Stimulated activated CD8-positive, alpha-beta memory T cell treated with anti-CD3 and anti-CD28 coated beads, Interleukin-7, amount 100 ng/mL, for 24 hours (primary cell): ENCODE results near the gene TADA3.
"Not testable (repeated sequence)": the region's sequence is repeated elsewhere in the genome, so short reads cannot be mapped to it uniquely, and the experiment has no call there.

Source experiments
- DNase-seq: peaks from one replicate; pipeline ENCODE4 v3.0.0-alpha.2; 2020; ENCODE audit warnings: low read depth

The TADA3 gene

DNA sequence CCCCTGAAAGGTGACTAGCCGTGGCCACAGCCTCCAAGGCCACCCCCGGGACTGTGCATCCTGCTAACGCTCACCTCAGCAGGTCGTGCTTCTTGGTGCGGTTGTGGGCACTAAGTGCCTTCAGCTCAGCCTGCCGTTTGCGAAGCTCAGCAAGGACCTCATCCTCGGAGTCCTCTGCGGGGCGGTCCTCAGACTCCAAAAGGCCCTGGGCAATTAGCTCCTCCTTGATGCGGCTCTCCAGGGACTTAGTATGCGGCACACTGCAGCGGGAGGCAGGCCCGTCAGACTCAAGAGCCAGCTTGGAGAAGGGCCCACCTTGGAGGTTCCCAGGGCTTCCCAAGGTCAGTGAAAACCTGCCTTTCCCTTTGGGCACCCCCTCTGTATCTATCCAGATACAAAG is 8.3 kb downstream of the TADA3 start:
- DNase-seq, result no peak

DNA sequence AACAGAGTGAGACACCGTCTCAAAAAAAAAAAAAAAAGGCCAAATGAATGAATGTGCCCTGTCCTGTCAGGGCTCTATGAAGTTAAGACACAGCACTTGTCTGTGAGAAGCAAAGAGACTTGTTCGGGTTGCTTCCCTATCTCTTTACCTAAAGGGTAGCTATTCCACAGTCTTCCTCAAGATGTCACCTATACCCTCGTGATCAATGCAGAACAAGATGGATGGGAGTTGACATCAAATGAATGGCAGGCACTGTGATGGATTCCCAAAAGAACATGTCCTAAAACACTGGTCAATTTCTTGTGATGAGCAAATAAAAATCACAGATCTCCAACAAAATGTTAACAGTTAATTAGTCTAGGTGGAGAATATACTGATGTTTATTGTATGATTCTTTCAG is 9.5 kb downstream of the TADA3 start:
- DNase-seq, result no peak

DNA sequence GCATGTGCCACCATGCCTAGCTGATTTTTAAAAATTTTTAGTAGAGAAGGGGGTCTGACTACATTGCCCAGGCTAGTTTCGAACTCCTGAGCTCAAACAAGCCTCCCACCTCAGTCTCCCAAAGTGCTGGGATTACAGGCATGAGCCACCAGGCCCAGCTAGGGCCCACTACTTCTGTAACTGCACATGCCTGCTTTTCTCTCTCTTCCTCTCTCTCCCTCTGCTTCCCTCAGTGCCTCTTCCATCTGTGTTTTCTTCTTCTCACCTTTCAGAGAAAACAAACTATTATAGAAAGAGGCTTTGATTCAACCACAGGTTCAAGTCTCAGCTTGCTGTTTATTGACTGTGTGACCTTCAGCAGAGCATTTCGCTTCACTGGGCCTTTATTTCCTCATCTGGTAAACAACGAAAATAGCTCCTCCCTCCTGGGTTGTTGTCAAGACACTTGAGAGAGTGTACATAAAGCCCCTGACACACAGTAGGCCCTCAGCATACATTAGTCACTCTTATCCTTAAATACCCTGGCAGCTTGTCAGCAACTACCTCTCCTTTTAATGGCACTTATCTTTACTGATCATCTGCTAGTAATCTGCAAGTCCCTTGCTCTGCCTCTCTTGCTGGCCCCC is 10.2 kb downstream of the TADA3 start:
- DNase-seq, result no peak

DNA sequence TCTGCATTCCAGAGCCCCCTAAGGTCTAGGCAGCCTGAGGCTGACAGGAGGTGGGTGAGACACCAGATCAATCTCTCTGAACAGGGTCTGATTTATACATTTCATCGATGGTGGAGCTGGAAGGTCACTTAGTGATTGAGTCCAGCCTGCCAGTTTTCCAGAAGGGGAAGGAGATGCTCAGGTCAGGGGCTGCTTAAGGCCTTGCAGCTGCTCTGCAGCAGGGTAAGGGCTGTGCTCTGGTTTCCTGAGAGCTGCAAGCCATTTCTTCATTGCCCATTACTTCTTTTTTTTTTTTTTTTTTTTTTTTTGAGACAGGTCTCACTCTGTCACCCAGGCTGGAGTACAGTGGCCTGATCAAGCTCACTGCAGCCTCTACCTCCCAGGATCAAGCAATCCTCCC is 10.7 kb downstream of the TADA3 start:
- no peak for DNase-seq

DNA sequence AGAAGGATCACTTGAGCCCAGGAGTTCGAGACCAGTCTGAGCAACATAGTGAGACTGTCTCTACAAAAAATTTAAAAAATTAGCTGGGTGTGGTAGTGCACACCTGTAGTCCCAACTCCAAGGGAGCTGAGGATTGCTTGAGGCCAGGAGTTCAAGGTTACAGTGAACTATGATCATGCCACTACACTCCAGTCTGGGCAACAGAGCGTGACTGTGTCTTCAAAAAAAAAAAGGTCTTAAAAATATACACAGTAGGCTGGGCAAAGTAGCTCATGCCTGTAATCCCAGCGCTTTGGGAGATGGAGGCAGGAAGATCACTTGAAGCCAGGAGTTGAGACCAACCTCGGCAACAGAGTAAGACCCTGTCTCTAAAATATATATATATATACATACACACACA is 11.4 kb downstream of the TADA3 start:
- no peak for DNase-seq

DNA sequence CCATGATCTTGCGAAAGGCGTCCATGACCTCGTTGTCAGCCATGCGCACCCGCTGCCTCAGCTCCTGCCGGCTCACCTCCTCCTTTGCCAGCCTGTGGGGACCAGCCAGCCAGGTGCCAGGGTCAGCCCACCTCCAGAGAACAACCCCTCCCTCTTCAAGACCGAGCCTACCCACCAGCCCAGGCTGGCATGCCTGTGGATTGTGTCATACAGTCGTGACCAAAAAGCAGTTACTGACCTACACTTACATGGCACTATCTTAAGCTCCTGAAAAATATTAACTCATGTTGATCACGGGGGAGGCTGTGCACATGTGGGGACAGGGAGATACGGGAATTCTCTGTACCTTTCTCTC is 11.8 kb downstream of the TADA3 start:
- DNase-seq, result no peak

DNA sequence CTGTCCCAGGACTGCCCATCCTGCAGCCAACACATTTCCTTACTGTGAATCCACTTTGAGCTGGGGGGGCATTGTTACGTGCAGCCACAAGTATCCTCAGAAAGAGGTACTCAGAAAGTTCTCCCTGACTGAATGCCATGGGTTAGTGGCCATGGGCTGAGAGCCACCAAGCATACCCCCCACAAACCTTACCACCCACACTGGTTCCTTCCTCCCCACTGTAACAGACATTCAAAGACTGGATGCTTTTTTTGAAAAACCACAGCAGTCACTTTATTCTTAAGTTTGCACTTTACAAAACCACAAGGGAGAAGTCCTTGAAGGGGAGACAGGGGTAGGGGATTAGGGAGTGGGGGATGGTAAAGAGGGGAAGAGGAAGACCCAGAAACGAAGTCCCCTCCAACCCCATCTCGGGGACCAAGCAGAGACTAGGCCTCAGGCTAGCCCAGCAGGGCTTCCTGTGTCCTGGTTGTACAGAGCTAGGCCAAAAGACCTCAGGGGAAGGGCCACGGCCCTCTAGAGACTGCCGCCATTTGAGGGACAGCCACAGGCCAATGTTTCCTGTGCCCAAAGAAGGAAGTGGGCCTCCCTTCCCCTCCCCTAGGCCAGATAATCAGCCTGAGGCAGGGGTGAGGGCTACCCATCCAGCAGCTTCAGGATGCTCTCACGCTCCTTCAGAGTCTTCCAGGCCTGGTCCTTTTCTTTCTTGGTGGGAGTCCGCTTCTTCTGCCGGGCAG is 12.4 kb downstream of the TADA3 start:
- no peak for DNase-seq

DNA sequence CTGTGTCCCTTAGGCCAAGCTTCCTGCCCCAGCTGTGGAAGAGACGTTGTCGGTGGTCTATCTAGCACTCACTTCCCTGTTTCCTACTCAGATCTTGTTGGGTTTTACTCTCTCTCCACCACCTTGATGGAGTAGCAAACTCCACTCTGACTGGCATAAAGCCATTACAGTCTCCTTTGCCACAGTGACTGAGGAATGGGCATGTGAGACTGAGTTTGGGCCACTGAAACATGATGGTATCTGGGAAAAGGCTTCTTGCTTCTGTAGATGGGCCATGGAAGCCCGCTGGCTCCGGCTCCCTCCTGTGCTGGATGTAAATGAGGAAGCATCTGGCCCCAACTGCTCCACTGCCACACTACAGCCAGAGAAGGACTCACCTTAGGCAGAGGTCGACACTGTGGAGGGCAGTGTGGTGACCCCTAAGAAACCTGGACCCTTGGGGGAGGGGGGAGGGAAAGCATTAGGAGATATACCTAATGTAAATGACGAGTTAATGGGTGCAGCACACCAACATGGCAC is 13.1 kb downstream of the TADA3 start:
- no peak for DNase-seq

DNA sequence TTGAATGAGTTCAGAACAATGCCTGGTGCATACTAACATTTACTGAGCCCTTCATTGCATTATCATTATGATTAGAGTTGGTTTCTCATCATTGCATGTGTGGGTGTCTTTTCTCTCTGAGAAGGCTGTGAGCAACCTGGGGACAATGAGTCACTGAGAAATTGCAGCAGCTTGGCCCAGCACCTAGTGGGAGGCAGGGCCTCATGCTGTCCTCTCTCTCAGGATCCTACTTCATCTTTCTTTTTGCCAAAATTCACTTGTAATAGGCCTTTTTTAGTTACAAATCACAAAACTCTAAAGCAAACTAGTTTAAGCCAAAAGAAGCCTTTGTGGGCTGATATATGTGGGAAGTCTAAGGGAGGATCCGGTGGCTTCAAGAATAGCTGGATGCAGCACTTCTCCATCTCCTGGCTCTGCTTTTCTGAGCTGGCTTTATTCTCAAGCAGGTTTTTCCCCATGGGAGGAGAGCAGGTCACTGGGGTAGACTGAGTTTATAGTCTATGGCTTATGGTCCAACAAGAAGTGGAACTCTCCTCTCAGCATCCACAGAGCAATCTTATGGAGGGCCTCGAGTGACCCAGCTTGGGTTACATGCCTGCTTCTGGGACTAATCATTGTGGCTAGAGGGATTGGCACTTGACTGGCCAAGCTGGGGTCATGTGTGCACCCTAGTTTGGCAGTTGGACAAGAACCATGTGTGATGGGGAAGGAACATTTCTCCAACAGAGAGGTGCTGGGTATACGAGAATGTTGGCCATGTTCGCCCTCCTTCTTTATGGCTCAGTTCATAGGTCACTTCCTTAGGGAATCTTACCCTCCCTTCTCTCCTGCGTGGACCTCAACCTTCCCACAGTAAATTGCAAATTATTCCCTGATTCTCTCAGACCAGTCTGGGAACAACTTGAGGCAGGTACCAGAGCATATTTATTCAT is 13.9 kb downstream of the TADA3 start:
- no peak for DNase-seq

DNA sequence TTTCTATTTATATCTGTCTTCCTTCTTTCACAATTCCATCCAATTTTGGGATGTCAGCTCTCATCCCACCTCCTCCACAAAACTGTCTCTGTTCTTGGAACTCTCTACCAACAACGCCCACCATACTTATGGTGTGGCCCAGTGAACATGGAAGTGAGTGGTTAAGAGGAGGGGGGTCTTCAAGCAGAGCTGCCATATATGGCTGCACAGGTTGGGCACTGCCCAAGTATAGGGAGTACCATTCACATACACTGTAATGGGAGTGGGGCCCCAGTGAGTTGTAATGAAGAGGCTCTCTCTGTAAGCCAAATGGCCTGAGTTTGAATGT is 14.6 kb downstream of the TADA3 start:
- DNase-seq, result no peak

DNA sequence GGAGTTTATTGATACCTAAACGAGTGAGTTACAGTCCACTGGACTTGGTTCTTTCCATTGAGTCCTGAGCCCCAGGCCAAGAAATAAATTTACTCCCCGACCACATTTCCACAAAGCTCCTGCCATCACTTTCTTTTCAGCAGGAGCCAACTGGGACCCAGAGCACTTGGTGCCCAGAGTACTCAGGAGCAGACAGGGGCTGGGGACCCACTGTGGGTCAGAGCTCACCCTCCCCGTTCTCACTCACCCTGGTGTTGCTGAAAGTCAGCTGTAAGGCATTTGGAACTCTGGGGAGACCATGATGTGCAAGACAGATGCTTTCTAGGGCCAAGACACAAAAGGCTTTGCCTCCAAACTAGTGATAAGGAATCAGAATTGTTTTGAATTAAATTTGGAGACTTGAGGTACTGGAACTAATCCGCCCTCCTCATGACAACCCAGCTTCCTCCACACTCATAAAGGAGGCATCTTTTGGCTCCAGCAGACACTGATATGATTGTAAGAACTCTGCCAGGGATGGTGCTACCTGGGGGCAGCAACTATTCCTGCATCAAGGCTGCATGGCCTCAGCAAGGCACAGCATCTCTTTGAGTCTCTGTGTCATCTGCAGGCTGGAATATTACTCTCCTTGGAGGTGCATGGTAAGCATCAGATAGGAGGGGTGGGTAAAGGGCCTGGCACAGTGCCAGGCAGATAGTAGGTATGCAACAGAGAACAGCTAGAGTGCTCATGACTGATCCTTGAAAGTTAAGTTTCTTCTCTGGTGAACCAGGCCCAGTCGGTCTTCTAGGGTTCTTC is 15.2 kb downstream of the TADA3 start:
- no peak for DNase-seq

DNA sequence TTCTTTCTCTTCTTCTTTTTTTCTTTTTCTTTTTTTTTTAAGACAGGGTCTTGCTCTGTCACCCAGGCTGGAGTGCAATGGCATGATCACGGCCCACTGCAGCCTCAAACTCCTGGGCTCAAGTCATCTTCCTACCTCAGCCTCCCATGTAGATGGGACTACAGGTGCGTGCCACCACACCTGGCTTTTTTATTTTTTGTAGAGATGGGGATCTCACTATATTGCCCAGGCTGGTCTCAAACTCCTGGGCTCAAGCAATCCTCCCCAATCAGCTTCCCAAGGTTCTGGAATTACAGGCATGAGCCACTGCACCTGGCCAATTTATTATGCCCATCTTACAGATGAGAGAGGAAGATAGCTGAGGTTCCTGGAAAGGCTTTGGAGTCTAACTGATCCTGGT is 21.3 kb downstream of the TADA3 start:
- DNase-seq, result not testable (repeated sequence)

DNA sequence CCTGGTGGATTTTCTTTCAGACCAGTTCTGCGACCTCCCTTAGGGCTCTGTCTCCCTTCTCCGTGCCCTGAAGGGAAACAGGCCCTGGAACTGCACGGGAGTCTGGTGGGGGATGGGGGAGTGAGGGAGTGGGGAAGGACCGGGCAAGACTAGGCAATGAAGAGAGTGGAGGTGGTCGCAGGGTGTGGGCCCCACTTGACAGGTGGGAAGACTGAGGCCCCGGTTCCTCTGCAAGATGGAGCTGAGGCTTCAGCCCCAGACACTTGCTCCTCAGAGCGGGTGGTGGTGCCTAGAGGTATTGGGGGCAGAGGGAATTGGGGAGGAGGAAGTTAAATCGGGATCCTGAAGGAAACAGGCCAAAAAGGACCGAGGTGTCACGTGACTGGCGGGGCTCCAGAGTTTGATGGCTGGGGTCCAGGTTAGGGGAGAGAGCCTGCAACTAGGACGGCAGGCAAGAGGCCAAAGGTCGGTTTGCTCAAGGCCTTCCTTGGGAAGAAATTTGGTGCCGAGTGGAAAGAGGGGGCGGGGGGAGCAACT is 21.9 kb downstream of the TADA3 start:
- DNase-seq, result no peak

DNA sequence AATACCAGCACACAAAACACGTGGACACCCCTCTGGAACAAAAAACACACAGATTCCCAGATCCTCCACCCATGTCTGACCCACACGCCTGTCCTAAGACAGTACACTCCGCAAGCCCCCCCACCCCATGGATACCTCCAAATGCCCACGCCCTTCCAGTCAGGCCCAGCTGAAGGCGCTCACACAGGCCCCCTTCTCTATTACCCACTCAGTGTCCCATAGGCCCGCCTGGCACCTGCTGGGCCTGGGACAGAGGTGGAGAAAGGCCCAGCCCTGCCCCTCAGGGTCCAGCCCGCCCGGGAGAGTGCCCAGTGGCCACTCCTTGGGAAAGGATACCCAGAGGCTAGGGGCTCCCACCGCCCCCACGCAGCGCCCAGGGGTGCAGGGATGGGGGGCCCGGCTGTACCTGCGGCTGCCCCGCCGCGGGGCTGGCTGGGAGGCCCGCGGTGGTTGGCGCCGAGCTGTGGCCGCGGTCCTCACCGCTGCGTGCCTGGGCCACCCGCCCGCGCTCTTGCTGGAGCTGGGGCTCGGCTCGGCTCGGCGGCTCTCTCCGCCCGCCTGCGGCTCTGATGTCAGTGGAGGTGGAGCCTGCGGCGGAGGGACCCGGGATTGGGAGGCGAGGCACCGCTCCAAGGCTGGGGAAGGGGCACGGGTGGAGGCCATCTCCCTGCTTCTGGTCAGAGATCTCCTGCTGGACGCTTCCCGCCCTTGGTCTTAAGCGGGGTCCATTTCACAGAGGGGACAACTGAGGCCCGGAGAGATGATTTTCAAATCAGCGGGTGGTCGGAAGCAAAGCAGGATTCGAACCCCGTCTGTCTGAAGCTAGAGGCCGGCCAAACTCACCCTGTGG is 22.6 kb downstream of the TADA3 start, which contains the start of gene CAMK1:
Gene CAMK1, minus strand, starts transcription at position 522 of the 850 bp plus-strand sequence. CDS start 2,198 bp downstream, outside the sequence.
- no peak for DNase-seq

DNA sequence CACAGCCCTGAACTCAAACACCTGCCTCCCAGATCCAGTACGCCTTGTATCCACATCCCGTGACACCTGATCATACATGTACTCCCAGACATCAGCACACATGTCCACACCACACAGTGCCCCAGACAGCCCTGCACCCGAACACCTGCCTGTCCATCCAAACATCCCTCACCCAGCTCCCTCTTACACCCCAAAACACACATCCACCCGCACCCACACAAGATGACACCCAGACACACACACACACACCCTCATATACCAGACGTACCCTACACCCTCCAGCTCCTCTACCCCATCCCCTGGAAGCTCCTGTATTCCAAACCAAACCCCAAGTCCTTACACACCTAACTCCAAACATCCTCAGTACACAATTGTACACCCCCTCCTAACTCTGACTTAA is 23.3 kb downstream of the TADA3 start:
- no peak for DNase-seq

DNA sequence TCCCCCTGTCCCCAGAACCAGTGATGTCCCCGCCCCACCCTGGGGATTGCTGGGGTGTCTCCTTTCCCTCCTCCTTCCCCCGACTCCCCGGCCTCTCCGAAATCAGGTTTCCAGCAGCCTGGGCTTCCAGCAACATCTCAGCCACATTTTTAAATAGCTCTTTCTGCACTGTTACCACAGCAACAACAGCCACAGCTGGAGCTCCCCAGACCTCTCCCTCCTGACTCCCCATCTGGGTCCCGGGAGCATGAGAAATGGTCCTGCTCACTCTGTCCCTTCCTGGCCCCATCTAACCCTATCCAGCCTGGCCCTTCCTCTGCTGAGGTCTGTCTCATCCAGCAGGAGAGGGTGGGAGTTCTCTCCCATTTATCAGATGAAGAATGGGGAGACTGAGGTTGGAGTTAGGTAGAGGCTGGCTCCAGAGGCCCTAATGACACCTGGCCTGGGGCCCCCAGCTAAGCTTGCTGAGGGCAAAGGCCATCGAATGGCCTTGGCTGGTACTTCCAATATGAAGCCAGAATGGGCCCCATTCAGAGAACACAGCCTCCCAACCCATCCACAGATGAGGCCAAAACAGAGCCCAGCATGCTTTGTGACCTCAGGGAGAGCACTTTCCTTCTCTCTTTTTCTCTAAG is 24.0 kb downstream of the TADA3 start:
- DNase-seq, result no peak

DNA sequence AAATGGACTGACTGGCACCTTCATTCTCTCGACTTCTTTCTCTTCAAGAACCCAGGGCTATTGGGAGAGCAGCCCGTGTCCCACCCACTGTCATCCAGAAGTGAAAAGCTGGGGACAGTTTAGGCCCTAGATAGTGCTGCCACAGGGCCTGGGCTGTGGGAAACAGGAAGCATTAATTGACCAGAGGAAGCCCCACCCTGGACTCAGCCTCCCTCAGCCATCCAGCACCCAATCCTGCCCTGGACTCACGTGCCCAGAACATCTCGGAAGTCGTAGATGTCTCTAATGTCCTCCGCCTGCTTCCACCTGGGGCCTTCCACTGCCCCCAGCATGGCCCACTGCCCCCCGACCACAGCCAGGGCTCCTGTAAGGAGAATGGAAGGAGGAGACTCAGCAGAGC is 24.9 kb downstream of the TADA3 start:
- DNase-seq, result no peak

DNA sequence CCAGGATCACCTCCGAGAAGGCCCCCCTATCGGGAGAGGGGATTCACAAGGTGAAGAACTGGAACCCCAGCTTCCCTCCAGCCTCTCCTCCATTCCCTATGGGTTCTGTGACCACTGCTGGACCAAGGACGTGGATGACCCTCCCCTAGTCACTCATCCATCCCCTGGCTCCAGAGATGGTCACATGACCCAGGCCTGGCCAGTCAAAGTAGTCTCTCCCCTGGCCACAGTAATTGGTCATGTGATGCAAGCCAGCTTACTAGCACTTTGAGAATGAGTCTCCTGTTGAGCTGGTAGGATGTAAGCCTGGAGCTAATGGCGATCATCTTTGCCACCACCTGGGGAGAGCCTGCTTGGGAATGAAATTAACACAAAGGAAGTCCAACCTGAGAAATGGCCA is 26.4 kb downstream of the TADA3 start:
- DNase-seq, result no peak

DNA sequence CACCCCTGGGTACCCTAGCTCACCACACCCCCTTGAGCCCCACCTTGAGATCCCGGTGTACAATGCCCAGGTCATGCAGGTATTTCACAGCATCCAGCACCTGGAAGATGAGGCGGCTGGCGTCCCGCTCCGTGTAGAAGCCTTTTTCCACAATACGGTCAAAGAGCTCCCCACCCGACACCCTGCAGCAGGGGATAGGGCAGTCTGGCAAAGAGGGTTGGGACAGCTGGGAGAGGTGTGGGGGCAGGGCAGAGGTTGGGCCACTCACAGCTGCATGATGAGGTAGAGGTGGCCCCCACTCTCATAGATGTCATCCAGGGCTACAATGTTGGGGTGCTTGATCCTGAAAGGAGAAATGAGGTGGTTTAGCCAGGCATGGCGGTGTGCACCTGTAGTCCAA is 29.4 kb downstream of the TADA3 start:
- no peak for DNase-seq

DNA sequence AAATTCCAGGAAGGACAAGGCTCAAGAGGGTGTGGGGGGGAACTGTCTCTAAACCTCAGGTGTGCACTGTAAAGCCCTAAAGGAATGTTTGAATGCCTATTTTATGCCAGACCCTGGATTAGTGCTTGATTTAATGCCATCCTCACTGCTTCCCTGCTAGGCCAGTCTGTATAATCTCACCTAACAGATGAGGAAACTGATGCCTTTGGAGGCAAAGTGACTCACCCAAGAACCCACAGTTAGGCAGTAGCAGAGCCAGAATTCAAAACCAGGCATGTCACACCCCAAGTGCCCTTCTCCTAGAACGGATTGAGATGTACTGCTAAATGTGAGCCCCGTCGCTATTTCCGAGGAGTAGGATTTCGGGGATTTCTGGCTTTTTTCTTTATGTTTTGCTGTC is 30.4 kb downstream of the TADA3 start:
- DNase-seq, result no peak
